22Rv1 (cell line): ENCODE measurements around the gene DDX60.

Experiments
- H3K27ac ChIP-seq: fragments of 450-650 bp; 2 replicates; pipeline ENCODE4 v1.5.1; 2017
- CTCF ChIP-seq: fragments of 450-650 bp; IDR thresholded peaks from 2 replicates; pipeline ENCODE4 v1.5.1; 2017; ENCODE audit warnings: mild to moderate bottlenecking
- ZFX ChIP-seq: fragments of 450-650 bp; IDR thresholded peaks from 2 replicates; pipeline ENCODE4 v1.6.1; 2017; ENCODE audit warnings: antibody characterized with exemption, borderline replicate concordance

DDX60 gene

GRCh38 chr4:168318266-168318895 is at the start of gene DDX60:
Gene DDX60, minus strand, starts transcription at chr4:168318752. Its CDS starts 7,493 bp downstream, at chr4:168311259.
- H3K27ac ChIP-seq, result no peak within 1 kb of the TSS
- TF ChIP-seq CTCF (peak; percentile 53), ZFX (no peak)

GRCh38 chr4:168367065-168367464 is 48.5 kb upstream of the DDX60 start:
- no peak overlapping the region for H3K27ac ChIP-seq
- TF ChIP-seq CTCF (no peak), ZFX (no peak)

GRCh38 chr4:168362025-168362401 is 43.5 kb upstream of the DDX60 start:
- TF ChIP-seq ZFX (no peak), CTCF (no peak)
- no peak overlapping the region for H3K27ac ChIP-seq

GRCh38 chr4:168361365-168362024 is 42.9 kb upstream of the DDX60 start:
- no peak overlapping the region for H3K27ac ChIP-seq
- TF ChIP-seq CTCF, result no peak
- TF ChIP-seq ZFX, result no peak

- no peak for TF ChIP-seq CTCF
- no peak for TF ChIP-seq ZFX
- no peak overlapping the region for H3K27ac ChIP-seq
Observed at GRCh38 chr4:168360271-168360670, 41.7 kb upstream of the DDX60 start.

- TF ChIP-seq ZFX, result no peak
- TF ChIP-seq CTCF, result no peak
- H3K27ac ChIP-seq, result no peak overlapping the region
Observed at GRCh38 chr4:168357941-168358340, 39.4 kb upstream of the DDX60 start.

- H3K27ac ChIP-seq, result no peak overlapping the region
- TF ChIP-seq CTCF, result no peak
- no peak for TF ChIP-seq ZFX
Observed at GRCh38 chr4:168353746-168354145, 35.2 kb upstream of the DDX60 start.
